ENCODE measurements around the gene EFTUD2. TPM values are rescaled to one million over a fixed set of nuclear protein-coding genes. Genes with fewer than 3 reads are reported as not detected.
"Not testable (repeated sequence)": the region's sequence is repeated elsewhere in the genome, so short reads cannot be mapped to it uniquely, and the experiment has no call there.

The EFTUD2 gene
- 33.8 TPM for total RNA-seq

DNA sequence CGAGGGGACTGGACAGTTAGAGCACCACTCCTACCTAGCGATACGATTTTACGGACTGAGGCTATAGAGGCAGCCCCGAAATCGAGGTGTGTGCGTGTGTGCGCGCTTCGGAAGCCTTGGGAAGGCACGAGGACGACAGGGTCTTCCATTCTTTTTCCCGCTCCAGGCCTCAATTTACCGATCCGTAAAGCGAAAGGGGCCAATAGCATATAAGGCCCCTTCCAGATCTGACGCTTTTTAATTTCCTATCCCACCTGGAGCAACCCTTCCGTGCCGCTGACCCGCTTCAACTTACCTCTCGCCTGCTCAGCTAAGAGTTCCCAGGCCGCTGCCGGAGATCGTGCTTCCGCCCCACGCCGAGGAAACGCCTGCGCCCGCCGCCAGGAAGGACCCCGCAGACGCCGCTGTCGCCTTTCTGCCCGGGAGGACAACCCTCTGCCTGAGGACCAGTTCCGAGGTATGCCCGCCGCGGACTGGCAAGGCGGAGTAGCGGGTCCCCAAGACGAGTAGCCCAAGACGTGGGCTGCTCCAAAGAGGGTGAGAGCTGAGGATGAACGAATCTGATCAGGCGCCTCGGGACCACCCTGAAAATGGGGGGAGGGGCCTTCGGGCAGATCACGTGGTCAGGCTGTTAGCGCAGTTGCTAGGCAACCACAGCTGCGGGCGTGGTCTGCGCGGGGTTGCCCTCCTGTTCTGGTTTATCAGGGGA, at the start of gene EFTUD2:
Gene EFTUD2 (minus strand): TSS at position 372 of the 709 bp plus-strand sequence. CDS start 4,924 bp downstream, outside the sequence.
- ATAC-seq (peak; percentile 94), DNase-seq (ENCODE audit: low spot score) (peak; percentile 91)

DNA sequence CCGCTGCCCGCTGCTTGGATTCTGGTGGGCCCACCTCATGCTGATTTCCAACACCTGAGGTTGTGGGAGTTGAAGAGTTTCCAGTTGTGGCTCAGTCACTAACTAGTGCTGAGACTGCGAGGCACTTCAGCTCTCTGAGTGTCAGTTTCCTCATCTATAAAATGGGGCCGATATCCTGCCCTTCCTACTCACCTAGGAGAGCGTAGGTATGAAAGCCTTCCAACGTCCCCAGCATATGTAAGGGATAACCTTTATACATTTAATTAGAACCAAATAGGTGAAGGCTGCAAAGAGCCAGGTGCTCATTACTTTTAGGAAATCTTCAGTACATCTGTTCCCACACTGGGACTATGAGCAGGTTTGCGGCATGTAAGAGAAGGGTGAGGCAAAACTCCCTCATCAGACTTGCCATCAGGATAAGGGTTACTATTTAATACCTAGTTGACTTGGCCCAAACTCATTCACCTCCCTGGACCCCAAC, 49.1 kb upstream of the EFTUD2 start:
- DNase-seq (ENCODE audit: low spot score) (no peak), ATAC-seq (no peak)

DNA sequence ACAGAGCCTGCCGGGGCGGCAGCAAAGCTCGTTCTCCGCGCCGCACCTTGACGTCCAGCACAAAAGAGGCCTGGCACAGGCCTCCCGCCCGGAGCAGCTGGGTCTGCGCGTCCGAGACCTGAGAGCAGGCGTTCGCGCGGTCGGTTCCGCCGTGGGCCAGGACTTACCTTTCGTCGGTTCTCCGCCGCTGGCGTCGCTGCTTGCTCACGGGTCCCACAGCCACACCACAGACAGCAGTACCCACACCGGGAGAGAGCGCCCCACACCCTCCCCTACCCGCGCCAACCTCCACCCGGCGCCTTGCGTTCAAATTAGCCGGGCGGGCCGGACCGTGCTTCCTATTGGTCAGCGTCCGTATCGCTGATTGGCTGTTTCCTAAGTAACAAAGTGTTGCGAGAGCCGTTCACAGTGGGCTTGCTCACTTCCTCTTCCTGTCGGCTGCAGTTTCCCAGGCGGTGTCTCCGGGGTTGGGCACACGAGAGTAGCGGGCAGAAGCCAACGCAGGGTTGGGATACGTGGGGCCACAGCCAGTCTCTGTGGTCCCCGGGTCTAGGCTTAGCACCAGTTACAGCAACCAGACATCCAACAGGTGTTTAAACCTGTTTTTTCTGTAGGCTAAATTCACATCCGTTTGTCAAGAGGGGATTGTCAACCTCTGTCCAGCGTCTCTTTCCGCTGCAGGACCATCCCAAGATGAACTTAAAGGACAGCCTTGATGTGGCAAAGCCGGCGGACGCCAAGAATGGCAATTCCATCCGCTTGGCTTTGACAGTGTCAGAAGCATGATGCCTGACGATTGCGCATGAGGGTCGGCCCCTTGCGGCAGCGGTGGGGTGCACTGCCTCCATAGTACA, 48.4 kb upstream of the EFTUD2 start, which contains the start of gene KIF18B:
Gene KIF18B (minus strand): TSS at position 313 of the 854 bp plus-strand sequence. CDS start 11,429 bp downstream, outside the sequence.
- DNase-seq (ENCODE audit: low spot score), result peak; percentile 87
- ATAC-seq, result peak; percentile 99

DNA sequence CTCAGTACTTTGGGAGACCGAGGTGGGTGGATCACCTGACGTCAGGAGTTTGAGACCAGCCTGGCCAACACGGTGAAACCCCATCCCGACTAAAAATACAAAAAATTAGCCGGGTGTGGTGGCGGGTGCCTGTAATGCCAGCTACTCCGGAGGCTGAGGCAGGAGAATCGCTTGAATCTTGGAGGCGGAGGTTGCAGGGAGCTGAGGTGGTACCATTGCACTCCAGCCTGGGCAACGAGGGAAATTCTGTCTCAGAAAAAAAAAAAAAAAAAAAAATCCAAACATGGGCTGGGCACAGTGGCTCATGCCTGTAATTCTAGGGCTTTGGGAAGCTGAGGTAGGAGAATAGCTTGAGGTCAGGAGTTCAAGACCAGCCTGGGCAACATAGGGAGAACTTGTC, 46.4 kb upstream of the EFTUD2 start:
- DNase-seq (ENCODE audit: low spot score); ATAC-seq: not testable (repeated sequence)

DNA sequence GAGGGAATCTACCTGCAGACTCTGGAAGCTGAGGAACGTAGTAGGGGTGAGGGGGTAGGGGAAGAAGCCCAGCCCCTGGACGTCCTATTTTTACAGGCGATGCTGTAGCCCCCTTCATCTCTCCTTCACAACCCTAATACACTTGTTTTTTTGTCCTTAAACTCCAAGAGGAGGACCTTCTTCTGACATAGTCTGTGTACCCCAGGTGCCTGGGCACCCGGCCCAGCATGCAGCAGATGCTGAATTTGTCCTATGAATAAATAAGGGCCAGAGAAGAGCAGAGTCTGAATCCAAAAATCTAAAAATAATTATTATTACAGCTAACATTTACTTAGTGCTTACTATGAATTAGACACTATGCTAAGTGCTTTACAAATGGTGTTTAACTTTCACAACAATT, 43.2 kb upstream of the EFTUD2 start:
- DNase-seq (ENCODE audit: low spot score) (no peak), ATAC-seq (no peak)

DNA sequence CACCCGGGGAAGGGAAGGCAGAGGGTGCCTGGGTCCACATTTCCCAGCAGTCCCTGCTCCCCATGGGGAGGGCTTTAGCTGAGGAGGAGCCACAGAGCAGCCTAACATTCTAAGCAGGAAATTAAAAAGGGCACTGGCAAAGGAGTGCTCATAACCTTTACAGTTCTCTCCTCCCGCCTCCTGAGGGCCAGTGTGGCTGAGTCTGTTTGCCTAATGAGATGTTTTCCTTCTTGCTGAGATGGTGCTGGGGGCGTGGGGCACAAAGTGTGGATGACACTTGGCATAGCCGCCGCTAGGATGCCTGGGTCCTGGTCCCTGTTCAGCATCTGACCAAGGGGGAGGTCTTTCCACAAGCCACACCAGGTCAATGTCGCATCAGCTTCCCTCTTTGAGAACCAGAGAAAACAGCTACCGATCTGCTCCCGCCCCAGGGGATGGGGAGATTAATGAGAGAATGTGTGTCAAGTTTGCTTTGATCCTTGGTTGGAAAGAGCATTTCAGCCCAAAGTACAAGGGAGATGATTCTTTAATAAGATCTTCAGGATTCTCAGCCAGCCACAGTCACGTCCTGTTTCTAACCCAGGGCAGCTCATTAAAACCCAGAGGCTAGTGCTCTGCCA, 42.6 kb upstream of the EFTUD2 start:
- DNase-seq (ENCODE audit: low spot score), result no peak
- ATAC-seq, result no peak

DNA sequence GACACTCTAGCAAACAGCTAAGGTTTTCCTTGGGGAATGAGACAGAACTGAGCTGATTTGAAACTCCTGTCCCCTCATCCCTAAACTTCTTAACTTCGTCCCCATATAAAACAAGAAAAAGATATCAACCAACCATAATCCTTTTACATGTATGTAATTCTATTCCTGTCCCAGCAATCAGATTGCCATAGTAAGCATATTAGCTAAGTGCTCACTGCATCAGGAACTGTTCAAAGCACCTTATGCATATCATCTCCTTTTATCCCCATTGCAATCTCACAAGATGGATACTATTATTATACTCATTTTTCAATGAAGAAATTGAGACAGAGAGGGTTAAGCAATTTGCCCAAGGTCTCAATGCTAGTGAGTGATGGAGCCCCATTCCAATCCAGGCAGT, 41.5 kb upstream of the EFTUD2 start:
- ATAC-seq (no peak), DNase-seq (ENCODE audit: low spot score) (no peak)

DNA sequence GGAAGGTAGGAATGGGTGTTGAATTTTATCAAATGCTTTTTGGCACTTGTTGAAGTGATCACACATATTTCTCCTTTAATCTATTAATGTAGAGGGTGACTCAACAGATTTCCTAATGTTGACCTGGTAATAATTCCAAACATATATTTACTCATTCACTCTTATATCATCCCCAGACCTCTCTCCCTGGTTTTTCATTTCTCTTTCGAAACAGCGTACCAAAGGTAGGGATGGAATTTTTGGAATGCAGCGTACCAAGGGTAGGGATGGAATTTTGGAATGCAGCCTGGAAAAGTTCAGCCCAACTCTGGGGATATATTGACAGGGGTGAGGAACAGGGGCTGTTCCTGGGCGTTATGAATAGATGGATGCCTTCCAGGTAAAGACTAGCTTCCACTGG, 41.1 kb upstream of the EFTUD2 start:
- peak; percentile 19 for ATAC-seq
- no peak for DNase-seq (ENCODE audit: low spot score)

DNA sequence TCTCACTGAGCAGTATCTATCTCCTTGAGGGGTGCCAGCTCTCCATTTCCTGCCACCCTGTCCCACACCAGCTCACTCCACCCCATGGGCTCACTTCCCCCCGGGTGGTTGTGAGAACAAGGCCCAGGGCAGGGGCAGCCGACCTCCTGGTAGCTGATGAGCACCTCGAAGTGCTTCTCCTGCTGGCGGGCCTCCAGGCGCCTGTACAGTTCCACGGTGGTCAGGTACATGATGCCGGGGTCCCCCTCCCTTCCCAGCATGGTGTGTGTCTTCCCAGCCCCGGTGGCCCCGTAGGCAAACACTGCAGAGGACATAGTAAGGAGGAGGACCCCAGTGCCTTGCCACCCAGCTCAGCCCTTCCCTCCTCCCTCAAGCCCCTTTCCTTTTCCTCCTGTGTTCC, 35.9 kb upstream of the EFTUD2 start:
- ATAC-seq, result no peak

DNA sequence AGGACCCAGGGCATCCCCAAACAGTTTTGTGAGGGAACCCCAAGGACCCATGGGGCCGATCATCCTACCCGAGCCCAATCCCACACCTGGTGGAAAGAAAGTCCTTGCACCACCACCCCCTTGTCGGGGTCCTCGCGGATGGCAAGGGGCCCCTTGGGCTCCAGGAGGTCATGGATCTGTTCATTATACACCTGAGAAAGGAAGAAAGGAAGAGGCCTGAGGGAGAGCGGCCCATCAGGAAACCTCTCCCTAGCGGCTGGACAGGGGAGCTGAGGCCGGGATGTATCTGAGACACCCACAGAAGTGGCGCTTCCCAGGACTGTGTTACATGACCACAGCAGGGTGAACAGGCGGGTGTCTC, 35.5 kb upstream of the EFTUD2 start:
- no peak for DNase-seq (ENCODE audit: low spot score)
- ATAC-seq, result no peak

More for the DNA sequence above, 35.9 kb upstream of the EFTUD2 start:
- DNase-seq (ENCODE audit: low spot score), result no peak

DNA sequence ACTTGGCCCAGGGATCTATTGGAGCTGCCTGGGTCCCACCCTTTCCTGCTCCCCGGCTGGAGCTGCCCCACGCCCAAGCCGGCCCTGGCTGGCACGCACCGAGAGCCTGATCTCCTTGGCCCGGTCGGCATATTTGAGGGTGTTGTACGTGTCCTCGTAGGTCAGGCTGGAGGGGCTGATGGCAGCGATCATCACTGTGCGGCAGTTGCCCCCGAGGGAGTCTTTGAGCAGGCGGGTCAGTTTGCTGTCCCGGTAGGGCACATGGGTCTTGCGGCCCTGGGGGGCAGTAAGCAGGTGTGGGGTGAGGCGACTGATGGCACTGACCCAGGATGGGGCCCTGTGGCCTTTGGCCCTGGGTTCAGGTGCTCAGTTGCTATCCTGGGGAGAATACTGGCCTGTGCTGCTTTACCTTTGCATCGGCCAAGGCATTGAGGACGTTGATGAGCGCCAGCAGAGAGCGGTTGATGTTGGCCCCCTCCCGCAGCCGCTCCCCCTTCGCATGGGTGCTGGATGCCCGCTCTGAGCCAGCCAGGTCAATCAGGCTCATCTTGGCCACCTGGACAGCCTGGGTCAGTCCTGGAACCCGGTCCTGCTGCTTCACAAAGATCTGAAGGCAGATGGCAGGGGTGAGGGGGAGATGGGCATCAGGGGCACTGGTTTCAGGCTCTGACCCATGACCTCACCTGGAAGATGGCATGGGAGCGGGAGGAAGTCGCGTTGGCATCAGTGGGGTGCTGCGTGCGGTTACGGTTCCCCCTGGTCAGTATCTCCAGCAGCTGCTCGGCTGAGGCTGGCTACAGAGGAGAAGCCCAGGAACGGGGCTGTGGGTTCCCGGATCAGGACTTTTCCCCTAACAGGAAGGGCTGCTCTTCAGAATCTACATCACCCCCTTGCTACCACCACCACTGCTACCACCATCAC, 34.8 kb upstream of the EFTUD2 start:
- ATAC-seq (no peak), DNase-seq (ENCODE audit: low spot score) (no peak)

DNA sequence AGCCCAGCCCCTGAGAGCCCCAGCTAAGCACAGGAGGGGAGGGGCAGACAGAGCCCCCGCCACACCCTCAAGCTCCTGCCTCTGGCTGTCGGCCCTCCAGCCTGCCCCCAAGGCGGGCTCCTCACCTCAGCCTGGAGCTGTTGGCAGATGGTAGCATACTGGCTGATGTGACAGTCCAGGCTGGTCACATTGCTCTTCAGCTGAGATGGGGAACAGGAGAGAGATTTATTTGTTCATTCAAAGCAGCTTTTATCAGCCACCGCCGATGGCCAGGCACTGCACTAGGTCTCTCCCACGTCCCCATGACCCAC, 33.5 kb upstream of the EFTUD2 start:
- no peak for DNase-seq (ENCODE audit: low spot score)

DNA sequence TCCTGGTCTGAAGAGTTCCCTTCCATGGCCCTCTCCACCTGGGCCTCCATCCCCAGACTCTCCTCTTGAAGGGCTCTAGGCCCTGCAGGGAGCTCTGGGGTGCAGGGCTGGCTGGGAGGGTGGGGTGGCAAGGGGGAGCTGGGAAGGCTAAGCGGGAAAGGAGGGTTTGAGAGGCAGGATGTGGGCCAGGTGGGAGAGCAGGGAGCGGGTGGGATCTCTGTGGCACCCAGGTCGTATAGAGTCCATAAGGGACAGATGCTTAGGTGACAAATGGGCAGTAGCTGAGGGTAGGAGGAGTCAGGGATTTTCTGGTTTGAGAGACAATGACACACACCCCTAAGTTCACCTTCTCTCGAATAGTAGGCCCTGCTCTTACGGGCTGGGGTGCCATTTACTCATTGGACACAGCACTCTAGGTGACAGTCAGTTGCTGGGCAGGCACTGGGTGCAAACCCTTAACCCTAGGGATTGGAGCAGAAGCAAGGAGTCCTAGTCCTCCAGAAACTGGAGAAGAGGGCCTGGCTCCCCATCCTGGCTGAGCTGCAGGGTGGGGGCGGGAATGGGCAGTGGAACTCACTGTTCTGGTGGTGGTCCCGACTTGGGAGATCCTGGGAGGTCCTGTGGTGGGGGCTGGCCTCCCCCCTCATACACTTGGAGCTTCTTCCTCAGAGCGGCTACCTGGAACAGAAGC, 33.0 kb upstream of the EFTUD2 start:
- DNase-seq (ENCODE audit: low spot score), result no peak

More for the DNA sequence above, 33.5 kb upstream of the EFTUD2 start:
- no peak for ATAC-seq

DNA sequence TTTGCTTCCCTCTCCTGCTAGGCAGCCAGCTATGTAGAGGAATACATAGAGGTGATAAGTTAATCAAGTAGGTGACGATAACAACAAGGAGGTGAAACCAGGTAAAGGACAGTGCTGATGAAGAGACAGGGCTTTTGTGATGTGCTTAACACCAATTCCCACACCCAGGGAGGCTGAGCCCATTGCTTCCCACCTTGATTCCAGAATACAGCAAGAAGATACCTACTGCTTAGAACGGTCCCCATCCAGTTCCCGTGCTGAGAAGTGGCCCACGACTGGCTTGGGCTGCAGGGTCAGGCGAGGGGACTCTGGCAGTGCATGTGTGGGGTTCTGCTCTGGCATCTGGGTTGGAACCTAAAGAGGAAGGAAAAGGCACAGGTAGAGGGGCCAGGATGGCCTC, 32.1 kb upstream of the EFTUD2 start:
- ATAC-seq (no peak), DNase-seq (ENCODE audit: low spot score) (no peak)

More for the DNA sequence above, 33.0 kb upstream of the EFTUD2 start:
- ATAC-seq, result no peak

DNA sequence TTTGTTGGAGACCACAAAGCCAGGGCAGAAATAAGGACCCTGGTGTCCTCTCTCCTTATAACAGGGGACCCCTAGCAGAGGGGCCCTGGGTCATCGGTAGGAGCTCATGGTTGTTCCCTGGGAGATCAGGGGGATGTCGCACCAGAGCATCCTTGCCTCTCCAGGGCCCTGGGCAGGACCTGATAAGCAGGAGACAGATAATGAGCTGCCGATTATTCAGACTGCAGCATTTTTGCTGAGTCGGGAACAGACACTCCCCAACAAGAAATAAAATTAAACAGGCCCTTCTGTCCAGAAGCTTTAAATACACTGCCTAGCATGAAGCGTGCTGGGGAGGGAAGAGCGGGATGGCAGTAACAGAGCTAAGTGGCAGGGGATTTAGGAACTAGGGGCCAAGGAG, 31.4 kb upstream of the EFTUD2 start:
- DNase-seq (ENCODE audit: low spot score), result no peak

DNA sequence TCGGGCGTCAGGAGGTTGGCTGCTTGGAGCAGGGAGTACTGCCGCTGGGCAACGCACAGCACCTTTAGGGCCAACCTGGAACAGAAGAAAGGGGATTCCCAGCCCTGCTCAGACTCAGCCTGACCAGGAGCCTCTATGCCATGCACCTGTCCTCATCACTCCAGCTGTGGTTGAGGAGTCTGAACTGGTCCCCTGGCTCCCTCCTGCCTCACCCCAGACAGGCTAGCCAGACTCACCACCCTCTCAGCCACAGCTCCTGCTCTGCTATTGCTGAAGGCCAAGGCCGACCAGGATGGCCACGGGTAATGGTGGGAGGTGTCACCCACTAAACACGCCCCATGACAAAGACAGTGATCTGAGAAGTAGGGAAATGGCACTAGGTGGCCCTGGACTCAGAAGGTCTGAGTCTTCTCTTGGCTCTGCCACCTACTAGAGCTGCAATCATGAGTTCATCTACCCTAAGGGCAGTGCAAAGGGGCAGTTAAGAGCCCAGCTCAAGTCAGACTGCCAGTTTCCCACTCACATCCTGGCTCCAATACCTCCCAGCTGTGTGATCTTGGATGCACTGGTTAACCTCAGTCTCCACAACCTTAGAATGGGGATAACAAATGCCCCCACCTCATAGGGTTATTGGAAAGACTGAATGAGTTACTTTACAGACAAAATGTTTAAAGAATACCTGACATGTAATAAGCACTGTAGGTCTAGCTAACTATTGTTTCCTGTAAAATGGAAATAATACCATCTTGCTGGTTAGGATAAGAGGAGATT, 29.9 kb upstream of the EFTUD2 start:
- DNase-seq (ENCODE audit: low spot score) (no peak), ATAC-seq (no peak)

More for the DNA sequence above, 31.4 kb upstream of the EFTUD2 start:
- no peak for ATAC-seq

DNA sequence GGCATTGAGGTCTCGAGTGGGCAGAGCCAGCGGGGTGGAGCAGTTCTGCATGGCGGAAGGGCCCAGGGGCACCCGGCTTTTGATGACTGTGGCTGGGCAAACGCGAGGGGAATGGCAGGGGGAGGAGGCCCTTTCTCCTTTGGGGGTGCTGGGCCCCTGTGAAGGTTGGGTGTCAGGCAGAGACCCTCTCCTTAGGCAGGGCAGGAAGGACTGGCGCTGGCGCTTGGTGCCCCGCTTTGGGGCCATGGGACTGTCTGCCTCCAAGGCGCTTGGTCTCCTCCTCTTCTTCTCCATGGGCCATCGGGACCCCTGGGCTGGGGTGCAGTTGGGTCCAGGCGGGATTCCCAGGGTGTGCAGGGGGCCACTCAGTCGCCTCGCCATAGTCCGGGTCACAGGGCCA, 28.9 kb upstream of the EFTUD2 start:
- DNase-seq (ENCODE audit: low spot score) (no peak), ATAC-seq (no peak)

DNA sequence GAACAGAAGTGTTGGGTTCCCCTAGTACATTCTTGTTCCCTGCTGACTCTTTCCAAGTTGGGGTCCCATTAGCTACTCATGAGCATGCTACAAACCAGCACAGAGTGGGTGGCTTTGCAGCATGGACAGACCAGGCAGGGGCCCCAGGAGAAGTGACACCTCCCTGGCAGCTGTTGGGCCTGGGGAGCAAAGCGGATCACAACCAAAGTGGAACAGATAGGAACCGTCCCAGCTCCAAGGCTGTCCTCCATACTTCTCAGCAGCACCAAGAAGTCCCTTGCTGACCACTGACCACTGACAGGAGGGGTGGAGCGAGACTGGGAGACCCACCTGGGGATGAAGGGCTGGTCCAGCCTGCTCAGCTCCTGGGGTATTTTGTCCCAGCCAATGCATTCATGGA, 28.5 kb upstream of the EFTUD2 start:
- ATAC-seq (no peak), DNase-seq (ENCODE audit: low spot score) (no peak)

All from left lobe of liver (tissue), 2 donors.